Naive thymus-derived CD4-positive, alpha-beta T cell (primary cell): Measurements from ENCODE around the gene RAB19. TPM values are rescaled to one million over a fixed set of nuclear protein-coding genes. Genes with fewer than 3 reads are reported as not detected.

Source experiments
- ATAC-seq: fragments of 150-1000 bp; cut with Tn5 transposase; 2 replicates; pipeline ENCODE4 v1.10.0; 2021; ENCODE audit warnings: mild to moderate bottlenecking, moderate library complexity
- CTCF ChIA-PET: fragments of 350-600 bp; sonication (Branson Sonifier 250); formaldehyde crosslinking; loops from one replicate; lab custom pipeline; 2021; ENCODE audit warnings: antibody characterized with exemption; lab: Charles Lee
- POLR2A ChIA-PET: fragments of 350-600 bp; sonication (Branson Sonifier 250); formaldehyde crosslinking; loops from one replicate; lab custom pipeline; 2021; ENCODE audit warnings: antibody characterized with exemption, inconsistent platforms; lab: Charles Lee
- DNase-seq, 9 donors: peaks; one replicate each; pipeline versions ENCODE4 v3.0.0 to v3.0.0-alpha.2; 2020 to 2022; ENCODE audit warnings: mixed read lengths in 1 of 9
- H3K27ac ChIP-seq: one replicate; pipeline ENCODE4 v1.7.0; 2013; ENCODE audit warnings: mild to moderate bottlenecking, low read depth, low read length, moderate library complexity
- H3K27me3 ChIP-seq, 2 donors: one replicate each; pipeline ENCODE4 v1.7.0; 2013; ENCODE audit warnings: low read length in 2 of 2, mild to moderate bottlenecking in 2 of 2, moderate library complexity in 2 of 2; ENCODE audit not compliant: control insufficient read depth in 2 of 2, insufficient read depth in 2 of 2
- H3K36me3 ChIP-seq, 3 experiments: 1 replicate in 2 of 3; 2 replicates in 1 of 3; pipeline ENCODE4 v1.7.0; 2013; ENCODE audit warnings: low read length in 3 of 3, mild to moderate bottlenecking in 3 of 3, moderate library complexity in 1 of 3; ENCODE audit not compliant: insufficient read depth in 3 of 3, control insufficient read depth in 2 of 3
- H3K4me1 ChIP-seq, 2 donors: one replicate each; pipeline ENCODE4 v1.7.0; 2013; ENCODE audit warnings: low read length in 2 of 2, mild to moderate bottlenecking in 2 of 2, moderate library complexity in 1 of 2; ENCODE audit not compliant: control insufficient read depth in 2 of 2, insufficient read depth in 2 of 2
- H3K4me3 ChIP-seq: 2 replicates; pipeline ENCODE4 v1.7.0; 2013; ENCODE audit warnings: mild to moderate bottlenecking, low read length
- H3K9me3 ChIP-seq, 3 experiments: 1 replicate in 2 of 3; 2 replicates in 1 of 3; pipeline ENCODE4 v1.7.0; 2013; ENCODE audit warnings: low read length in 3 of 3; ENCODE audit not compliant: control insufficient read depth in 2 of 3
- H3K27ac Mint-ChIP-seq, 9 donors: one replicate each; pipeline ENCODE4 v1.8.0; 2020 to 2022; ENCODE audit warnings: mixed read lengths in 9 of 9, mild to moderate bottlenecking in 8 of 9, moderate library complexity in 5 of 9, inconsistent platforms in 2 of 9
- H3K27me3 Mint-ChIP-seq, 5 donors: one replicate each; pipeline ENCODE4 v1.8.0; 2021 to 2022; ENCODE audit warnings: mixed read lengths in 5 of 5, mild to moderate bottlenecking in 1 of 5
- H3K36me3 Mint-ChIP-seq, 5 donors: one replicate each; pipeline ENCODE4 v1.8.0; 2020 to 2022; ENCODE audit warnings: mixed read lengths in 5 of 5, mild to moderate bottlenecking in 3 of 5, inconsistent platforms in 1 of 5
- H3K4me1 Mint-ChIP-seq, 7 donors: one replicate each; pipeline ENCODE4 v1.8.0; 2020 to 2022; ENCODE audit warnings: mixed read lengths in 7 of 7, mild to moderate bottlenecking in 3 of 7, inconsistent platforms in 1 of 7
- H3K4me3 Mint-ChIP-seq, 10 donors: one replicate each; pipeline ENCODE4 v1.8.0; 2020 to 2022; ENCODE audit warnings: mild to moderate bottlenecking in 10 of 10, mixed read lengths in 10 of 10, moderate library complexity in 6 of 10, inconsistent platforms in 2 of 10
- H3K9me3 Mint-ChIP-seq, 11 donors: one replicate each; pipeline ENCODE4 v1.8.0; 2020 to 2022; ENCODE audit warnings: mixed read lengths in 11 of 11, mild to moderate bottlenecking in 4 of 11, inconsistent platforms in 1 of 11, moderate library complexity in 1 of 11
- intact Hi-C, 2 donors: fragments of 100-400 bp; cut with micrococcal nuclease; formaldehyde crosslinking; loops; one replicate each; pipeline ENCODE4 v1.15.1; 2023
- polyA plus RNA-seq, 2 donors: library from polyadenylated mRNA; unstranded; fragments of 300-500 nt; fragmentation: Illumina TruSeq; gene quantifications; one replicate each; pipeline ENCODE4 v1.2.3, GENCODE V29; 2021
- total RNA-seq, 6 experiments: library from RNA in 5 of 6; stranded (reverse) in 5 of 6; gene quantifications; 1 replicate in 5 of 6; 2 replicates in 1 of 6; pipeline ENCODE4 v1.2.3 and lab custom pipeline; 2021 to 2026

Gene RAB19
- total and polyA plus RNA-seq, 7 experiments from 2014 or later = 1.8 to 13.3 (median 3.3) TPM

DNA sequence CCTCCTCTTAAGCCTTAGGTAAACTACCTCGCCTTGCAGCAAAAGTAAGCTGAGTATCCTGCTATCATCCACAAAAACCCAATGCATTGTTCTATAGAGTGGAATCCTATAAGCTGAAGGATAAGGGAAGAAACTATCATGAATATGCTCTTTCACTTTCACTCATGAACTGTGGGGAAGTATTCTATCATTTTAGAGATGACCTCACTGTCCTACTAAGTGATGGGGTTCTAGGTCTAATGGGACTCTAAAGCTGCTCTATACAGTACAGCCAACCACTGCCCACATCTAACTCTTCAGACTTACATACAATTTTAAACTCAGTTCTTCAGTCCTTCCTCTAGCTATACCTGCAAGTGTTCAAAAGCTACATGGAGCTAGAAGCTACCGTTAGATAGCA is 59.3 kb downstream of the RAB19 start:
- no peak overlapping the region for H3K27ac ChIP-seq
- H3K4me1 ChIP-seq = no peaks in the 10 kb centered on the region
- H3K4me1 Mint-ChIP-seq = peaks cover 6 to 22% (median 13%) of the 10 kb centered on the region in 7 donors
- ATAC-seq = no peak
- H3K4me3 ChIP-seq = no peak overlapping the region
- no peaks in the 10 kb centered on the region for H3K9me3 ChIP-seq
- peak overlapping the region in 1 of 9 donors; percentile 13 for H3K27ac Mint-ChIP-seq
- intact Hi-C loops = no loop called here
- no peaks in the 10 kb centered on the region for H3K27me3 Mint-ChIP-seq
- no peaks in the 10 kb centered on the region for H3K9me3 Mint-ChIP-seq
- CTCF ChIA-PET = interaction anchor here (0.9 to 1.3 kb wide), 3 partner anchors 9 to 20 kb away, joined by 3 to 4 read pairs (median 3); no protein-coding TSS in a partner anchor
- H3K36me3 Mint-ChIP-seq = peaks cover 4 to 29% (median 19%) of the 10 kb centered on the region in 5 donors
- peaks cover 5 to 84% (median 19%) of the 10 kb centered on the region in 3 experiments for H3K36me3 ChIP-seq
- no peak for DNase-seq
- POLR2A ChIA-PET = no interaction called here
- no peak overlapping the region for H3K4me3 Mint-ChIP-seq
- no peaks in the 10 kb centered on the region for H3K27me3 ChIP-seq

DNA sequence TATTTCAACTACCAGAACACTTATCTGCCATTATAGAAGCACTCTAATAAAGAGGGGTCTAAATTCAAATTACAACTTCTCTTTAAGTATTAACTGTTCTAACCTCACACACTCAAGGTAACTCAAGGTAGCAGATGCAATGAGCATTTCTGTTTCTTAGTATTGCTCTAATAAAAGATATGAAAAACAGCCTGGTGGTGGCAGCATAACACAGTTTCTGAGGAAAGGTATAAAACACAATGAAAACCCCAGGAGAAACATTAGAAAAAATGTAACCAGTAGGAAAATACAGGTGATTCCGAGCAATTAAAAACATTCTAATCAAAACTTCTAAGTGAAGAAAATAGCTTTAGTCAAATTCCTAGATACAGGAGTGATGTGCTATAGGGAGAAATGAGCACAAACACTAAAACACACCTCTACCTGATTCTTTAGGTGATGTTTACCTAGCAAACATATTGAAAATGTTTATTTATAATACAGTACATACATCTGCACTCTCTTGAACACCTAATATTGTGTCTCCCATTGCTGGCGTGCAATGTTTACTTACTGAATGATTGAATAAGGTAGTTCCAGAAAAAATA is 72.0 kb downstream of the RAB19 start:
- no peaks in the 10 kb centered on the region for H3K27me3 Mint-ChIP-seq
- Histone ChIP-seq H3K27me3 (no peaks in the 10 kb centered on the region), H3K4me1 (peaks cover 28 to 31% of the 10 kb centered on the region in 2 donors), H3K27ac (peak overlapping the region; percentile 89), H3K36me3 (peaks cover 0 to 22% (median 3%) of the 10 kb centered on the region in 3 experiments), H3K9me3 (no peaks in the 10 kb centered on the region), H3K4me3 (no peak overlapping the region)
- peak in 7 of 9 donors; percentile 40 to 68 (median 58) for DNase-seq
- no peaks in the 10 kb centered on the region for H3K9me3 Mint-ChIP-seq
- peak overlapping the region; percentile 45 to 100 (median 86) for H3K4me3 Mint-ChIP-seq
- ChIA-PET POLR2A (interaction anchor here (0.9 to 1.3 kb wide), 2 partner anchors 16 to 17 kb away, joined by 3 to 10 read pairs; no protein-coding TSS in a partner anchor), CTCF (interaction anchor here (0.6 to 6.0 kb wide), 8 partner anchors 10 to 538 kb away, joined by 3 to 77 read pairs (median 4); partner anchors contain the start of gene MRPS33)
- peaks cover 0 to 9% (median 4%) of the 10 kb centered on the region in 5 donors for H3K36me3 Mint-ChIP-seq
- peak overlapping the region; percentile 50 to 99 (median 88) for H3K27ac Mint-ChIP-seq
- no peak for ATAC-seq
- intact Hi-C loops = loop anchor here (1.0 to 10.0 kb wide), 12 partner anchors 17 to 1724 kb away; partner anchors contain the start of genes PARP12 (in 2 of the 2), AGK (in 1 of the 2), FMC1 (in 1 of the 2) and HIPK2 (in 1 of the 2)
- peaks cover 20 to 56% (median 33%) of the 10 kb centered on the region in 7 donors for H3K4me1 Mint-ChIP-seq

DNA sequence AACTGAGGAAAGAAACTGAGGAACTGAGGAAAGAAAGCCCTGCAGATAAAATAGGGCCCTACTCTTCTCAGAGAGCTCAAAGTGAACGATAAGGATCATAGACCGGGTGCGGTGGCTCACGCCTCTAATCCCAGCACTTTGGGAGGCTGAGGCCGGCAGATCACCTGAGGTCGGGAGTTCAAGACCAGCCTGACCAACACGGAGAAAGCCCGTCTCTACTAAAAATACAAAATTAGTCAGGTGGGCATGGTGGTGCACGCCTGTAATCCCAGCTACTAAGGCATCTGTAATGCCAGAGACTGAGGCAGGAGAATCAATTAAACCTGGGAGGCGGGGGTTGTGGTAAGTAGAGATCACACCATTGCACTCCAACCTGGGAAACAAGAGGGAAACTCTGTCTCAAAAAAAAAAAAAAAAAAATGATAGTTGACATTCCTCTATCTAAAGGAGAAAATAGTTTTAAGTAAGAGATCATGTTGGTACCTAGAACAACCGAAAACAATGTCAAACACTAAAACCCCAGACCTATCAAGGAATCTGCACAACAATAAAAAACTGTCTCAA is 72.9 kb downstream of the RAB19 start:
- Mint-ChIP-seq H3K27ac (peak overlapping the region; percentile 89 to 99 (median 94)), H3K9me3 (no peaks in the 10 kb centered on the region), H3K4me3 (peak overlapping the region; percentile 90 to 100 (median 96)), H3K27me3 (peaks cover 0 to 4% (median 0%) of the 10 kb centered on the region in 5 donors), H3K36me3 (peaks cover 0 to 5% (median 1%) of the 10 kb centered on the region in 5 donors), H3K4me1 (peaks cover 18 to 53% (median 33%) of the 10 kb centered on the region in 7 donors)
- peaks cover 0 to 12% (median 3%) of the 10 kb centered on the region in 3 experiments for H3K36me3 ChIP-seq
- intact Hi-C loops = loop anchor here (1.0 to 10.0 kb wide), 11 partner anchors 100 to 1724 kb away; partner anchors contain the start of genes PARP12 (in 2 of the 2), AGK (in 1 of the 2), FMC1 (in 1 of the 2) and HIPK2 (in 1 of the 2)
- ATAC-seq (no peak), DNase-seq (no peak)
- H3K4me1 ChIP-seq = peaks cover 28 to 31% of the 10 kb centered on the region in 2 donors
- no peaks in the 10 kb centered on the region for H3K27me3 ChIP-seq
- CTCF ChIA-PET = interaction anchor here (1.3 to 6.0 kb wide), 6 partner anchors 10 to 537 kb away, joined by 4 to 77 read pairs (median 8); partner anchors contain the start of gene MRPS33
- H3K27ac ChIP-seq = peak overlapping the region; percentile 89
- no peaks in the 10 kb centered on the region for H3K9me3 ChIP-seq
- peak overlapping the region; percentile 84 for H3K4me3 ChIP-seq
- POLR2A ChIA-PET = interaction anchor here (0.6 to 2.4 kb wide), 9 partner anchors 9 to 538 kb away, joined by 3 to 20 read pairs (median 3); partner anchors contain the start of genes MRPS33 and SLC37A3

Other genes starting within 250 kb of the RAB19 start
- 10 to 100 TPM; 24.0 to 62.5 (median 50.3) TPM for gene KDM7A, start 227.1 kb upstream of the RAB19 start, total RNA-seq
- 1 to 10 TPM; 5.4 to 6.0 TPM for gene KDM7A, start 227.1 kb upstream of the RAB19 start, polyA plus RNA-seq
- gene SLC37A3, start 5.5 kb upstream of the RAB19 start, total RNA-seq = 10 to 100 TPM; 26.8 to 72.7 (median 39.4) TPM
- gene SLC37A3, start 5.5 kb upstream of the RAB19 start, polyA plus RNA-seq = 10 to 100 TPM; 18.5 to 20.7 TPM
- gene MKRN1, start 75.4 kb downstream of the RAB19 start, total RNA-seq = 100 to 1,000 TPM in 4 of 5 experiments, 10 to 100 TPM in 1; 85.1 to 162 (median 144) TPM
- gene MKRN1, start 75.4 kb downstream of the RAB19 start, polyA plus RNA-seq = 100 to 1,000 TPM; 117 to 136 TPM
- not detected for gene DENND2A, start 236.8 kb downstream of the RAB19 start, total RNA-seq
- gene DENND2A, start 236.8 kb downstream of the RAB19 start, polyA plus RNA-seq = not detected